Fibroblast of the aortic adventitia (primary cell): ENCODE data around the gene CATSPERD. TPM values are rescaled to one million over a fixed set of nuclear protein-coding genes. Genes with fewer than 3 reads are reported as not detected.

Source experiments
- DNase-seq: peaks from one replicate; pipeline ENCODE4 v3.0.0-alpha.2; 2010; ENCODE audit warnings: low read depth
- H3K4me3 ChIP-seq: 2 replicates; pipeline ENCODE4 v1.5.1; 2011; ENCODE audit warnings: low read depth, mild to moderate bottlenecking, control low read depth, low read length, moderate library complexity
- total RNA-seq: library from RNA; depleted of rRNA; stranded (reverse); fragments of >200 nt; gene quantifications from 2 replicates; pipeline ENCODE4 v1.2.3, GENCODE V29; 2012; ENCODE audit warnings: low replicate concordance
- TF ChIP-seq, protein P1 (sequence below): IDR thresholded peaks from 2 replicates; pipeline ENCODE4 v1.5.1; 2011; ENCODE audit warnings: mild to moderate bottlenecking, low read length, control low read depth, inconsistent platforms; ENCODE audit not compliant: insufficient read depth

CATSPERD gene
- total RNA-seq, 1 donor = not detected

DNA sequence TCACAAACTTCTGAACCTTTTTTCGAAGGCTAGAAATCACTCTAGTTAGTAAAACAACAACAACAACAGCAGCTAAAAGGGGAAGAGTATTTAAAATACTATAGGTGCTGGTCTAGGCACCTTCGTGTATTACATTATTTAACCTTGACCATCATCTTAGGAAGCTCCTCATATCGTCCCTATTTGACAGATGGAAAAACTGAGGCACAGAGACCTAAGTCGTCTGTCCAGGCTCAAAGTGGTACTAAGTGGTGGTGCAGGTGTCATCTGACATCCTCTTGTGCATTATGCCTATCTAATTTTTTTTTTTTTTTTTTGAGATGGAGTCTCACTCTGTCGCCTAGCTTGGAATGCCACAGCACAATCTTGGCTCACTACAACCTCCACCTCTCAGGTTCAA is 29.1 kb downstream of the CATSPERD start:
- no peak overlapping the region for H3K4me3 ChIP-seq
- TF ChIP-seq, protein P1, sequence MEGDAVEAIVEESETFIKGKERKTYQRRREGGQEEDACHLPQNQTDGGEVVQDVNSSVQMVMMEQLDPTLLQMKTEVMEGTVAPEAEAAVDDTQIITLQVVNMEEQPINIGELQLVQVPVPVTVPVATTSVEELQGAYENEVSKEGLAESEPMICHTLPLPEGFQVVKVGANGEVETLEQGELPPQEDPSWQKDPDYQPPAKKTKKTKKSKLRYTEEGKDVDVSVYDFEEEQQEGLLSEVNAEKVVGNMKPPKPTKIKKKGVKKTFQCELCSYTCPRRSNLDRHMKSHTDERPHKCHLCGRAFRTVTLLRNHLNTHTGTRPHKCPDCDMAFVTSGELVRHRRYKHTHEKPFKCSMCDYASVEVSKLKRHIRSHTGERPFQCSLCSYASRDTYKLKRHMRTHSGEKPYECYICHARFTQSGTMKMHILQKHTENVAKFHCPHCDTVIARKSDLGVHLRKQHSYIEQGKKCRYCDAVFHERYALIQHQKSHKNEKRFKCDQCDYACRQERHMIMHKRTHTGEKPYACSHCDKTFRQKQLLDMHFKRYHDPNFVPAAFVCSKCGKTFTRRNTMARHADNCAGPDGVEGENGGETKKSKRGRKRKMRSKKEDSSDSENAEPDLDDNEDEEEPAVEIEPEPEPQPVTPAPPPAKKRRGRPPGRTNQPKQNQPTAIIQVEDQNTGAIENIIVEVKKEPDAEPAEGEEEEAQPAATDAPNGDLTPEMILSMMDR = no peak
- DNase-seq = no peak

DNA sequence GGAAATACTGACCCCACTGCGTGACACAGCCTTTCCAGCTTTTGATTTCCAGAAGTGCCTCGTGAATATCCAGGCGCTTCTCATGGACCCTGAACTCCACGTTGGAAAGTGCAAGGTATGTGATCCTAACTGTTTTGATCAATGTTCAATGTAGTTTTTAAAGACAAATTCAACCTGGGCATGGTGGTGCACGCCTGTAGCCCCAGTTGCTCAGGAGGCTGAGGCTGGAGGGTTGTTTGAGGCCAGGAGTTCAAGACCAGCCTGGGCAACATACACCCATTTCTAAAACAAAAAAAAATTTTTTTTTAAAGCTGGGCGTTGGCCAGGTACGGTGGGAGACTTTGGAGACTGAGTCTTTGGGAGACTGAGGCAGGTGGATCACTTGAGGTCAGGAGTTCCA is 31.3 kb downstream of the CATSPERD start:
- TF ChIP-seq, protein P1 = no peak
- no peak overlapping the region for H3K4me3 ChIP-seq
- DNase-seq = no peak

DNA sequence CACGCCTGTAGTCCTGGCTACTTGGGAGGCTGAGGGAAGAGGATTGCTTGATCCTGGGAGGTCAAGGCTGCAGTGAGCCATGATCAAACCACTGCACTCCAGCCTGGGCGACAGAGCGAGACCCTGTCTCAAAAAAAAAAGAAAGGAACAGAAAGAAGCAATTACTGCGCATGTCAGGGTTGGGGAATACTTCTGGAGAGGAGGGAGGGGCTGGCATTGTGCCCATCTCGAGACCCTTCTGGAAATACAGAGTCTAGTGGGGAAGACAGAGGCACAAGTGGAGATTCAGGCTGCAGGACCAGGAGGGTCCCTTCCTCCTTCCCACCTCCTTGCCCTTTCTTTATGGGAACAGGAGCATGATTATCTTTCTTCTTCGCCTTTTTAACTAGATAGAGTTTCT is 33.3 kb downstream of the CATSPERD start:
- H3K4me3 ChIP-seq = no peak overlapping the region
- TF ChIP-seq, protein P1 = no peak
- no peak for DNase-seq

DNA sequence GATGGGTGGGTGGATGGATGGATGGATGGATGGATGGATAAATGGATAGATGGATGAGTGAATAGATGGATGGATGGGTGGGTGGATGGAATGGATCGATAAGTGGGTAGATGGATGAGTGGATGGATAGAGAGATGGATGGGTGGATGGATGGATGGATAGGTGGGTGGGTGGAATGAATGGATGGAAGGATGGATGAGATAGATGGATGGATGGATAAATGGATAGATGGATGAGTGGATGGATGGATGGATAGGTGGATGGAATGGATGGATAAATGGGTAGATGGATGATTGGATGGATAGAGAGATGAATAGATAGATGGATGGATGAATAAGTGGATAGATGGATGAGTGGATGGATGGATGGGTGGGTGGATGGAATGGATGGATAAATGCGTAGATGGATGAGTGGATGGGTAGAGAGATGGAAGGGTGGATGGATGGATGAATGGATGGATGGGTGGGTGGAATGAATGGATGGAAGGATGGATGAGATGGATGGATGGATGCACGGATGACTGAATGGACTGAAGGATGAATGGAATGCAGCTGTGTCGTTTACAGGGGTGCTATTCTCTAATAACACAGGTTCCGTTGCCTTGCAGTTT is 42.3 kb downstream of the CATSPERD start:
- no peak for DNase-seq
- TF ChIP-seq, protein P1 = no peak
- no peak overlapping the region for H3K4me3 ChIP-seq

DNA sequence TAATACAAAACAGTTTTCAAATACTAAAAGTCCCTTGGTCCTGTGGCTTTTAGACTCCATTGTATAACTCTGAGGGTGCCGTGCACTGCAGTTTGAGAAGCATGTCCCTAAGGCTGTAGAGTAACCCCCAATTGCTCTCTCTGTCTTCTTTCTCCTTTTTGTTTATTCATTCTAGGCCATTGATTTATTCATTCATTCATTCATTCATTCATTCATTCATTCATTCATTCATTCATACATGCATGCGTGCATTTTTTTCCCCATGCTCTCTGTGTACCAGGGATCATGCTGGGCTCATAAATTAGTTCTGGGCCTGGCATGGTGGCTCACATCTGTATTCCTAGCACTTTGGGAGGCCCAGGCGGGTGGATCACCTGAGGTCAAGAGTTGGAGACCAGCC is 44.8 kb downstream of the CATSPERD start:
- DNase-seq = no peak
- TF ChIP-seq, protein P1 = no peak
- H3K4me3 ChIP-seq = no peak overlapping the region

DNA sequence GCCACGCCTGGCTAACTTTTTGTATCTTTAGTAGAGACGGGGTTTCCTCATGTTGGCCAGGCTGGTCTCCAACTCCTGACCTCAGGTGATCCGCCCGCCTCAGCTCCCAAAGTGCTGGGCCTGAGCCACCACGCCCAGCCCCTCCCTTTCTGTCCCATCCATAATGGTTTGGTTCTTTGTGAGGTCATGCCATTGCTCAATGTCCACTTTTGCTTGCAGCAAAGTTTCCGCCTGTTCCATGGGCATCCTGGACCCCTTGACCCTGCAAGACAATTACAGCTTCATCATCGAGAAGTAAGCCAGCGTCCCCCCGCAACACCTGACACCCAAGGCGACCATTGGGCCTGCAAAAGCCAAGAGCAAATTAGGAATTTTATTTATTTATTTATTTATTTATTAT is 47.5 kb downstream of the CATSPERD start:
- DNase-seq = no peak
- H3K4me3 ChIP-seq = no peak overlapping the region
- TF ChIP-seq, protein P1 = no peak

DNA sequence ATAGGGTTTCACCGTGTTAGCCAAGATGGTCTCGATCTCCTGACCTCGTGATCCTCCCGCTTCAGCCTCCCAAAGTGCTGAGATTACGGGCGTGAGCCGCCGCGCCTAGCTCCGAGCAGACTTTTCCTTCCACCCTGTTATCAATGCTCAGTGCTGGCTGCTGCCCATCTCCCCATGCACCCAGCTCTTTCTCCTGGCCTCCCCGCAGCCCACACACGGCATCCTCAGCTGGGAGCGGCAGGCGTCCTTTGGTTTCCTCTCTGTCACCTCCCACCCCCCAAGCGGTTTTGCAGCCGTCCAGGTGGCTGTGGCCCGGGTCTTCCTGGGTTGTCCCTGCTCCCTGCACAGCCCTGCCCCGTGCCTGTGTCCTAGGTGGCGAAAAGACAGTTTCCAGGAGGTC is 52.0 kb downstream of the CATSPERD start:
- TF ChIP-seq, protein P1 = no peak
- DNase-seq = no peak

More for the DNA sequence above, 52.0 kb downstream of the CATSPERD start:
- H3K4me3 ChIP-seq = no peak overlapping the region
